GM12891 (cell line): ENCODE results near the gene DNAJC15.
A peak's percentile ranks its signal among the peaks of the same experiment; 100 is the strongest.
"Not testable (repeated sequence)": the region's sequence is repeated elsewhere in the genome, so short reads cannot be mapped to it uniquely, and the experiment has no call there.

Experiments used
- DNase-seq: peaks from one replicate; pipeline ENCODE4 v3.0.0; 2011; ENCODE audit warnings: low spot score; ENCODE audit not compliant: insufficient read length
- FAIRE-seq: peaks from 2 replicates; lab custom pipeline; 2011; peaks lifted over from hg19 to GRCh38; lab: Jason Lieb, UNC
- PAX5 ChIP-seq: IDR thresholded peaks from 2 replicates; pipeline ENCODE4 v1.6.1; 2011; ENCODE audit warnings: low read length, moderate library complexity, mild to moderate bottlenecking; ENCODE audit not compliant: insufficient read depth, severe bottlenecking
- POLR2A ChIP-seq: IDR thresholded peaks from 2 replicates; pipeline ENCODE4 v1.6.1; 2011; ENCODE audit warnings: low read depth, low read length, control low read depth
- POLR2AphosphoS5 ChIP-seq: IDR thresholded peaks from 2 replicates; pipeline ENCODE4 v1.6.1; 2011; ENCODE audit warnings: low read depth, low read length, control low read depth
- POU2F2 ChIP-seq: IDR thresholded peaks from 2 replicates; pipeline ENCODE4 v1.6.1; 2011; ENCODE audit warnings: low read depth, mild to moderate bottlenecking, control low read depth, low read length, moderate library complexity
- SPI1 ChIP-seq: IDR thresholded peaks from 2 replicates; pipeline ENCODE4 v1.6.1; 2011; ENCODE audit warnings: low read depth, low read length, control low read depth
- TAF1 ChIP-seq: IDR thresholded peaks from 2 replicates; pipeline ENCODE4 v1.6.1; 2011; ENCODE audit warnings: low read depth, low read length, control low read depth

Gene DNAJC15

DNA sequence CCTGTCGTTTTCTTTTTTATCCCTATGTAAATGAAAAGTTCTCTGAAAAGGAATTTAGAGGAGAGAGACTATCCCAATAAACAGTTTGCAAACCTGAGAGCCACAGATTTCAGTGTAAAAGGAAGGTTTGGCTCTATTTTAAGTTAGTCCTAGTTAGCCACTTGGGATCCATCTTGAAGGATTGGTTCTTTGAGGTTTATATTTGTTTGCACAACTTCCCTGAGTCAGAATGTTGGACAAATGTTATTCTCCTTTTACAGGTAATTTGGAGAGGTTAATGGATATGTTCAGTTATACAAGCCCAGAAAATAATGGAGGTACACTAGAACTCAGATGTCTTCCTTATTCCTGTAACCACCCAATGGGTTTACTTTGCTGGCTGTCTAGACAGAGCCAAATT, 2.6 kb upstream of the DNAJC15 start:
- DNase-seq, result no peak
- no peak for TF ChIP-seq POLR2AphosphoS5
- TF ChIP-seq PAX5, result no peak
- no peak for TF ChIP-seq POLR2A
- TF ChIP-seq POU2F2, result no peak
- no peak for TF ChIP-seq TAF1
- no peak for TF ChIP-seq SPI1
- no peak for FAIRE-seq

DNA sequence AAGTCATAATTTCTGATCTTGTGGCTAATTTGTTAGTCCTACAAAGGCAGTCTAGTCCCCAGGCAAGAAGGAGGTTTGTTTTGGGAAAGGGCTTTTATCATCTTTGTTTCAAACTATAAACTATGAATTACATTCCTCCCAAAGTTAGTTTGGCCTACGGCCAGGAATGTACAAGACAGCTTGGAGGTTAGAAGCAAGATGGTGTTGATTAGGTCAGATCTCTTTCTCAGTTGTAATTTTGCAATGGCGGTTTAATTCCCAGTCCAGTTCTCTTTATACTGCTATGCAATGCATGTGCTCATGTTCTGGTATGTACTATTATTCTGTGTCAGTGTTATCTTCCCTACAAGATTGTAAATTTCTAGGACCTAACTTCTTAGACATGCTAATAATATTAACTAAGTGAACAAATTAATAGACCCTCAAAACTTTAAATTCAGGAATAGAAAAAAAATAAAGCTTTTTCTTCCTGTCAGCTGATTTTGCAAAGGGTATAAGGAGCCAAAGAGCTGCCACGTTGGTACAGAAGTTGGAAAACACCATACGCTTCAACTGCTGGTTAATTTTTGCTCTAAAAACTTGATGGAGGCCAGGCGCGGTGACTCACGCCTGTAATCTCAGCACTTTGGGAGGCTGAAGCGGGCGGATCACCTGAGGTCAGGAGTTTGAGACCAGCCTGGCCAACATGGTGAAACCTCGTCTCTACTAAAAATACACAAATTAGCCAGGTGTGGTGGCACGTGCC, 1.3 kb upstream of the DNAJC15 start:
- TF ChIP-seq SPI1 (no peak), POLR2AphosphoS5 (no peak), TAF1 (no peak), POLR2A (no peak), POU2F2 (no peak), PAX5 (no peak)
- DNase-seq, result no peak
- no peak for FAIRE-seq

DNA sequence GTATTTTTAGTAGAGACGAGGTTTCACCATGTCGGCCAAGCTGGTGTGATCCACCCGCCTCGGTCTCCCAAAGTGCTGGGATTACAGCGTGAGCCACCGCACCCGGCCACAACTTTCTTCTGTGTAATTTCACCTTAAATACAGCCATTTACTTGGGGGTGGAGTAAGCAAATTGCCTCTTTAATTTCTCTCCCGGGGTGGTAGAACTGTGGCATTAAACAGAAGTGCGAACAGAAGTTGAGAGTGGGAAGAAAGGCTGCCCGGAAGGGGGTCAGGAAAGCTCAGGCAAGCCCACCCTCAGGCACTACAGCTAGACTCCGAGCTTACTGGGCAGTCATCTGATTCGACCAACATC, 475 bp upstream of the DNAJC15 start:
- DNase-seq (no peak), FAIRE-seq (no peak)
- TF ChIP-seq TAF1 (no peak), SPI1 (no peak), POLR2AphosphoS5 (no peak), POU2F2 (no peak)

DNA sequence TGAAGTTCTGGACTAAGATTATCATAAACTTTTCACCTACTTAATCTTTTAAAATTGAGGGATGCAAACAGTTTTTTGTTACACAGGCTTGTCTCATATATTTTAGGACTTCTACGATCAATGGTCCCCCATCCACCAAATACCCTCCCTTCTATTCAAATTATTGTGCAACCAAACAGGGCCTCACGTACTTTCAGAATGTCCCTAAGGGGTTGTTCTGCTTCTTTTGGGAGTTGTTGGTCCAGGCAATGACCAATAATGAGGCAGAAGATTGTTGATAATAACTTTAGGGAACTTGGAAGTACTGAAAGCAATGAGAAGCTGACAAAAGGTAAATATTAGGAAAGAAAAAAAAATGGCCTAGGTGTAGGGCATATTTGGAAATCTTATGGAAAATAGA, 2.9 kb downstream of the DNAJC15 start:
- DNase-seq (no peak), FAIRE-seq (no peak)
- TF ChIP-seq POU2F2 (no peak), POLR2AphosphoS5 (no peak), PAX5 (no peak), POLR2A (no peak), SPI1 (no peak), TAF1 (no peak)

DNA sequence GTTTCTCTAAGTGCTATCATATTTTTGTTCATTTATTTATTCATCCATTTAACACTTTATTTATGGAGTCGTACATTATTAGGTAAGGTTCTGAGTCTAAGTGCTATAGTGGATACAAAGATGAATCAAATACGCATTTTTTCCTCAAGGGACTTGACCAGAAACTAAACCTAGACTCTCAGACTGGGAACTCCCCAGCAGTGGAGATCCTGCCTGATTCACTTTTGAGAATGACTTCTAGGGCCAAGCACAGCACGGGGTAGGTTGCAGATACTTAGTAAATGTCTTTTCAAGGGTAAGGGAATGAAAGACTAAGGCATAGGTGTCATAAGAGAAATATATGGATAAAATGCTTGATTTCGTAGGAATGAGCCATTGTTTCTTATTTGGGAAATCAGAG, 7.2 kb downstream of the DNAJC15 start:
- FAIRE-seq, result no peak
- no peak for DNase-seq
- TF ChIP-seq TAF1 (no peak), POU2F2 (no peak), SPI1 (no peak), PAX5 (no peak), POLR2A (no peak), POLR2AphosphoS5 (no peak)

DNA sequence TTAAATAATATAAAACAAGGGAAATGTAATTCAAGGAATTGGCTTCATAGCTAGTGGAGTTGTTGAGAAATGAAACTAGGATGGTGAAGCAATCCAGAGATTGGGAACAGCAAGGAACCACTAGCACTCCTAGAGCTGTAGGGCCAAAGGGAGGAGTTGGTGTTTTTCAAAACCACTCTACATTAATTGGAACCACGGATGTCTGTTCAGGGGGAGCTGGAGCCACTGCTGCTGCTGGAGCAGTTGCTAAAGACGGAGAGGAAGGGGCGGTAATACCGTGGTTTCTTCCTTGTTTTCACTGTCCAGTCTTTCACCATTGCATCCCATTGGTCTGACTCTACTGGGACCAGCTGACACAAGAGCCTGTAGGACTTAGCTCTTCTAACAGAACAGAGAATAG, 8.5 kb downstream of the DNAJC15 start:
- TF ChIP-seq PAX5, result no peak
- no peak for TF ChIP-seq POLR2A
- TF ChIP-seq POU2F2, result no peak
- no peak for TF ChIP-seq SPI1
- no peak for TF ChIP-seq POLR2AphosphoS5
- TF ChIP-seq TAF1, result no peak
- DNase-seq (no peak), FAIRE-seq (no peak)

DNA sequence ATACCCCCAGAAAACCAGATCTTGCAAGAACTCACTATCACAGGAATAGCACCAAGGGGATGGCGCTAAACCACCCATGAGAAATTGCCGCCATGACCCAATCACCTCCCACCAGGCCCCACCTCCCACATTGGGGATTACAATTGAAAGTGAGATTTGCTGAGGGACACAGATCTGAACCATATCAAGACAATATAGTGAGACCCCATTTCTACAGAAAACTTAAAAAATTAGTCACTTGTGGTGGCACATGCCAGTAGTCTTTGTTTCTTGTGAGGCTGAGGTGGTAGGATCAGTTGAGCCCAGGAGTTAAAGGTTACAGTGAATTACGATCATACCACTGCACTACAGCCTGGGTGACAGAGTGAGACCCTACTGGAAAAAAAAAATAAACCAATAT, 9.7 kb downstream of the DNAJC15 start:
- peak; percentile 52 for FAIRE-seq

DNA sequence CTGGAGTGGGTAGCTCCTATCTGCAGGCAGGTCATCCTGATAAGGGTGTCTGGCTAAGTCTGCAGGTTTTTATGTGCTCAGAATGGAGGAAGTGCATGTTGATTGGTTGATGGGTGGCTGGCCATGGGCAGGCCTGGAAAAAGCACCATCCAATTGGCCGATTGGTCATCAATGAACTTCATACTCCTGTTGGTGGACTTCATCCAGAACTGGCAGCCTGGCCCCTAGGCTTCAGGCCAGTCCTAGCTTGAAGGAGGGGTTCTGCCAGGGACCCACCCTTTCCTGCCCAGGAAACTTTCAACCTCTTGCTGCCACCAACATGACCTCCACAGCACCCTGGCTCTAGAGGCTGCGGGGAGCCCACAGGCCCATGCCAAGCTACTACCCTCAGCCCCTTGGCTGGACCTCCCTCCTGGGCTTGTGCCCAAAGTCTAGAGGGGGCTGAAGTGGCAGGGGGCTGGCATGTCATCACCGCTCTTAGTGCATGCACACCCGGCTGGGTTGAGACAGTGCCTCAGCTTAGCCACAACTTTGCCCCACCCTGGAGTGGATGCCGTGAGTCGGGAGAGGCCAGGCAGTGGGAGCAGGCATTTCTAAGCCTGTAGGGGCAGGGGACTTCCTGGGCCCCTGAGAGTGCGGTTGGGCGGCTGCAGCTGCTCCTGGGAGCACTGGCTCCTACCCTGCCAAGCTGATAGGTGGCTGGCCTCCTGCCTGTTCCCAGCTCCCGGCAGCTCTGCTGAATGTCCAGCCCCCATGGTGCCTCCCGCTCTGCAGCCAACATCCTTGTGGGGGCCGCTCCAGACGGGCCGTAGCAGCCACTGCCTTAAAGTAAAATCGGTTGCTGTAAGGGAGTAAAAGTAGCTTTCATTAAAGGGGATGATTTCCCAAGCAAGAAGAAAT, 13.2 kb downstream of the DNAJC15 start:
- TF ChIP-seq POLR2AphosphoS5, result no peak
- no peak for TF ChIP-seq POU2F2
- TF ChIP-seq SPI1, result no peak
- TF ChIP-seq POLR2A, result no peak
- TF ChIP-seq PAX5, result no peak
- no peak for TF ChIP-seq TAF1
- FAIRE-seq (no peak), DNase-seq (no peak)

More for the DNA sequence above, 9.7 kb downstream of the DNAJC15 start:
- TF ChIP-seq POU2F2, result no peak
- no peak for DNase-seq

DNA sequence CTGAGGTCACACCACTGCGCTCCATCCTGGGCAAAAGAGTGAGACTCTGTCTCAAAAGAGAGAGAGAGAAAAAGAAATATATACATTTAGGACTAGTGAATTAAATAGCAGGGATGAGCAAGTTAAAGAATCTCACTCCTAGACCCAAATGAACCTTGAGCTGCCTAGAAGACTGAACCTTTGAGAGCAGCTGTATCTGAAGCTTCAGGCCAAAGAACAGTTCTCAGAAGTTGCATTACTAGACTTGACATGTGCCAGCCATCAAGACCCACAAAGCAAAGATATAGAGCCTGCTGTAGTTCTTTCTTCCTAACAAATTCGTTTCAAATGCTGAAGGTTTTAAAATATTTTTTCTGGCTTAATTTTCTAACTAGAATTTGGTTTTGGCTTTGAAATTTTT, 16.6 kb downstream of the DNAJC15 start:
- DNase-seq, result no peak
- no peak for TF ChIP-seq TAF1
- TF ChIP-seq POU2F2, result no peak
- no peak for TF ChIP-seq PAX5
- TF ChIP-seq POLR2A, result no peak
- no peak for TF ChIP-seq SPI1
- no peak for TF ChIP-seq POLR2AphosphoS5
- no peak for FAIRE-seq

DNA sequence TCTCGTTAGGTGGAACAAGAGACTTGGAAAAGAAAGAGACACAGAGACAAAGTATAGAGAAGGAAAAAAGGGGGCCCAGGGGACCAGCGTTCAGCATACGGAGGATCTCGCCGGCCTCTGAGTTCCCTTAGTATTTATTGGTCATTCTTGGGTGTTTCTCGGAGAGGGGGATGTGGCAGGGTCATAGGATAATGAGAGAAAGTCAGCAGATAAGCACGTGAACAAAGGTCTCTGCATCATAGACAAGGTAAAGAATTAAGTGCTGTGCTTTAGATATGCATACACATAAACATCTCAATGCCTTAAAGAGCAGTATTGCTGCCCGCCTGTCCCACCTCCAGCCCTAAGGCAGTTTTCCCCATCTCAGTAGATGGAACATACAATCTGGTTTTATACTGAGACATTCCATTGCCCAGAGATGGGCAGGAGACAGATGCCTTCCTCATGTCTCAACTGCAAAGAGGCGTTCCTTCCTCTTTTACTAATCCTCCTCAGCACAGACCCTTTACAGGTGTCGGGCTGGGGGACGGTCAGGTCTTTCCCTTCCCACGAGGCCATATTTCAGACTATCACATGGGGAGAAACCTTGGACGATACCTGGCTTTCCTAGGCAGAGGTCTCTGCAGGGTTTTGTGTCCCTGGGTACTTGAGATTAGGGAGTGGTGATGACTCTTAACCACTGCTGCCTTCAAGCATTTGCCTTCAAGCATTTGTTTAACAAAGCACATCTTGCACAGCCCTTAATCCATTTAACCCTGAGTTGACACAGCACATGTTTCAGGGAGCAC, 17.4 kb downstream of the DNAJC15 start:
- not testable (repeated sequence) for DNase-seq, FAIRE-seq
